ENCODE results near the gene BMP8A. TPM values are rescaled to one million over a fixed set of nuclear protein-coding genes. Genes with fewer than 3 reads are reported as not detected.

Gene BMP8A
- total RNA-seq, 1 donor from 2014 or later, result not detected

- no peak overlapping the region for H3K27ac Mint-ChIP-seq
- Histone ChIP-seq H3K4me3 (no peak overlapping the region), H3F3A (ENCODE audit: low read depth) (no peaks in the 10 kb centered on the region), H3K36me3 (peaks cover 34% of the 10 kb centered on the region), H4K20me1 (ENCODE audit: low read depth) (no peaks in the 10 kb centered on the region), H3K9ac (no peak overlapping the region), H3K9me3 (ENCODE audit: low read depth) (no peaks in the 10 kb centered on the region), H3K27ac (no peak overlapping the region), H3K4me1 (no peaks in the 10 kb centered on the region), H2AFZ (replicated peaks) (no peak overlapping the region), H3K79me2 (ENCODE audit: low read depth) (no peaks in the 10 kb centered on the region), H3K27me3 (no peaks in the 10 kb centered on the region), H3K4me2 (no peak overlapping the region)
- peaks cover 52% of the 10 kb centered on the region for H3K36me3 Mint-ChIP-seq
- no peak overlapping the region for H3K4me3 Mint-ChIP-seq
- no peak for TF ChIP-seq EZH2 (IDR thresholded peaks at IDR 0.05)
- no peak for TF ChIP-seq EZH2phosphoT487 (IDR thresholded peaks at IDR 0.05)
- no peak for TF ChIP-seq CTCF (IDR thresholded peaks at IDR 0.05)
- H3K4me1 Mint-ChIP-seq, result no peaks in the 10 kb centered on the region
- no peaks in the 10 kb centered on the region for H3K9me3 Mint-ChIP-seq
- H3K27me3 Mint-ChIP-seq (ENCODE audit: insufficient read depth, low read depth), result peaks cover under 1% of the 10 kb centered on the region
- DNase-seq (ENCODE audit: low spot score), result no peak
These were observed 38.9 kb upstream of the BMP8A start for GRCh38 chr1:39452540-39452939.

GRCh38 chr1:39453603-39454002 lies 37.8 kb upstream of the BMP8A start:
- TF ChIP-seq EZH2 (IDR thresholded peaks at IDR 0.05) (no peak), EZH2phosphoT487 (IDR thresholded peaks at IDR 0.05) (no peak), CTCF (IDR thresholded peaks at IDR 0.05) (no peak)
- H3F3A ChIP-seq (ENCODE audit: low read depth), result no peaks in the 10 kb centered on the region
- no peaks in the 10 kb centered on the region for H3K4me1 ChIP-seq
- Mint-ChIP-seq H3K9me3 (no peaks in the 10 kb centered on the region), H3K4me3 (no peak overlapping the region), H3K27me3 (ENCODE audit: insufficient read depth, low read depth) (peaks cover 2% of the 10 kb centered on the region), H3K4me1 (no peaks in the 10 kb centered on the region), H3K27ac (no peak overlapping the region), H3K36me3 (peaks cover 51% of the 10 kb centered on the region)
- H3K27ac ChIP-seq, result no peak overlapping the region
- H3K36me3 ChIP-seq, result peaks cover 31% of the 10 kb centered on the region
- H3K9me3 ChIP-seq (ENCODE audit: low read depth), result no peaks in the 10 kb centered on the region
- no peaks in the 10 kb centered on the region for H4K20me1 ChIP-seq (ENCODE audit: low read depth)
- no peak overlapping the region for H3K9ac ChIP-seq
- no peak overlapping the region for H3K4me3 ChIP-seq
- no peak for DNase-seq (ENCODE audit: low spot score)
- no peaks in the 10 kb centered on the region for H3K79me2 ChIP-seq (ENCODE audit: low read depth)
- no peak overlapping the region for H2AFZ ChIP-seq (replicated peaks)
- no peaks in the 10 kb centered on the region for H3K27me3 ChIP-seq
- no peak overlapping the region for H3K4me2 ChIP-seq

- H3K4me3 Mint-ChIP-seq, result no peak overlapping the region
- Histone ChIP-seq H3K4me3 (no peak overlapping the region), H3K79me2 (ENCODE audit: low read depth) (no peaks in the 10 kb centered on the region), H3K9me3 (ENCODE audit: low read depth) (no peaks in the 10 kb centered on the region), H3F3A (ENCODE audit: low read depth) (no peaks in the 10 kb centered on the region), H3K9ac (no peak overlapping the region), H4K20me1 (ENCODE audit: low read depth) (no peaks in the 10 kb centered on the region), H3K27me3 (no peaks in the 10 kb centered on the region), H2AFZ (replicated peaks) (no peak overlapping the region), H3K27ac (no peak overlapping the region), H3K4me1 (no peaks in the 10 kb centered on the region), H3K4me2 (no peak overlapping the region), H3K36me3 (peaks cover 34% of the 10 kb centered on the region)
- peaks cover 59% of the 10 kb centered on the region for H3K36me3 Mint-ChIP-seq
- no peak for TF ChIP-seq EZH2 (IDR thresholded peaks at IDR 0.05)
- TF ChIP-seq CTCF (IDR thresholded peaks at IDR 0.05), result no peak
- no peak for TF ChIP-seq EZH2phosphoT487 (IDR thresholded peaks at IDR 0.05)
- H3K4me1 Mint-ChIP-seq, result no peaks in the 10 kb centered on the region
- peaks cover 7% of the 10 kb centered on the region for H3K27me3 Mint-ChIP-seq (ENCODE audit: insufficient read depth, low read depth)
- no peak for DNase-seq (ENCODE audit: low spot score)
- H3K9me3 Mint-ChIP-seq, result no peaks in the 10 kb centered on the region
- no peak overlapping the region for H3K27ac Mint-ChIP-seq
These were observed 32.4 kb upstream of the BMP8A start for GRCh38 chr1:39458991-39459390.
